ENCODE data around the gene DENND1B.

GRCh38 chr1:197705941-197706340 is 69.3 kb downstream of the DENND1B start:
- TF ChIP-seq EZH2phosphoT487 (IDR thresholded peaks at IDR 0.05; ENCODE audit: borderline replicate concordance) (no peak), CTCF (conservative IDR thresholded peaks at IDR 0.05; ENCODE audit: low read length) (no peak)
